A673 (cell line): ENCODE results near the gene FSD1.

ENCODE experiments used
- EZH2 ChIP-seq: fragments of 200-600 bp; sonication (generic); IDR thresholded peaks from 2 replicates; pipeline ENCODE4 v1.6.1; 2017; ENCODE audit warnings: borderline replicate concordance, low read depth, mild to moderate bottlenecking, mixed read lengths, antibody characterized with exemption, low read length; ENCODE audit not compliant: poor library complexity, severe bottlenecking
- TF ChIP-seq, protein P1 (sequence below): fragments of 300-800, 200-600 bp; sonication (generic); conservative IDR thresholded peaks from 2 replicates; pipeline ENCODE4 v1.5.1; 2017; ENCODE audit warnings: low read depth, mild to moderate bottlenecking, antibody characterized with exemption, low read length, moderate library complexity, mixed read lengths

GRCh38 chr19:4302243-4302640 is 2.2 kb upstream of the FSD1 start, which contains the start of gene TMIGD2:
- TF ChIP-seq, protein P1, sequence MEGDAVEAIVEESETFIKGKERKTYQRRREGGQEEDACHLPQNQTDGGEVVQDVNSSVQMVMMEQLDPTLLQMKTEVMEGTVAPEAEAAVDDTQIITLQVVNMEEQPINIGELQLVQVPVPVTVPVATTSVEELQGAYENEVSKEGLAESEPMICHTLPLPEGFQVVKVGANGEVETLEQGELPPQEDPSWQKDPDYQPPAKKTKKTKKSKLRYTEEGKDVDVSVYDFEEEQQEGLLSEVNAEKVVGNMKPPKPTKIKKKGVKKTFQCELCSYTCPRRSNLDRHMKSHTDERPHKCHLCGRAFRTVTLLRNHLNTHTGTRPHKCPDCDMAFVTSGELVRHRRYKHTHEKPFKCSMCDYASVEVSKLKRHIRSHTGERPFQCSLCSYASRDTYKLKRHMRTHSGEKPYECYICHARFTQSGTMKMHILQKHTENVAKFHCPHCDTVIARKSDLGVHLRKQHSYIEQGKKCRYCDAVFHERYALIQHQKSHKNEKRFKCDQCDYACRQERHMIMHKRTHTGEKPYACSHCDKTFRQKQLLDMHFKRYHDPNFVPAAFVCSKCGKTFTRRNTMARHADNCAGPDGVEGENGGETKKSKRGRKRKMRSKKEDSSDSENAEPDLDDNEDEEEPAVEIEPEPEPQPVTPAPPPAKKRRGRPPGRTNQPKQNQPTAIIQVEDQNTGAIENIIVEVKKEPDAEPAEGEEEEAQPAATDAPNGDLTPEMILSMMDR = no peak
- no peak for TF ChIP-seq EZH2
